Effector memory CD4-positive, alpha-beta T cell (primary cell): ENCODE results near the gene LAMB4.

Experiments used
- DNase-seq, 3 donors: peaks; one replicate each; pipeline ENCODE4 v3.0.0-alpha.2; 2020
- H3K27ac ChIP-seq: 2 replicates; pipeline ENCODE4 v1.7.0; 2013; ENCODE audit warnings: mild to moderate bottlenecking, low read length, moderate library complexity; ENCODE audit not compliant: insufficient read depth, poor library complexity, severe bottlenecking
- H3K27me3 ChIP-seq: replicated peaks from 2 replicates; pipeline ENCODE4 v1.7.0; 2013; ENCODE audit warnings: mild to moderate bottlenecking, low read length; ENCODE audit not compliant: insufficient read depth, control insufficient read depth, poor library complexity, severe bottlenecking
- H3K36me3 ChIP-seq: 2 replicates; pipeline ENCODE4 v1.7.0; 2013; ENCODE audit warnings: mild to moderate bottlenecking, low read length, moderate library complexity; ENCODE audit not compliant: control insufficient read depth, insufficient read depth
- H3K4me1 ChIP-seq: 2 replicates; pipeline ENCODE4 v1.7.0; 2013; ENCODE audit warnings: low read length, mild to moderate bottlenecking; ENCODE audit not compliant: control insufficient read depth, insufficient read depth, poor library complexity, severe bottlenecking
- H3K4me3 ChIP-seq: 2 replicates; pipeline ENCODE4 v1.7.0; 2013; ENCODE audit warnings: low read length, low read depth, mild to moderate bottlenecking; ENCODE audit not compliant: insufficient read depth, poor library complexity, severe bottlenecking
- H3K9me3 ChIP-seq: 2 replicates; pipeline ENCODE4 v1.7.0; 2013; ENCODE audit warnings: mild to moderate bottlenecking, low read length, moderate library complexity; ENCODE audit not compliant: control insufficient read depth

LAMB4 gene

DNA sequence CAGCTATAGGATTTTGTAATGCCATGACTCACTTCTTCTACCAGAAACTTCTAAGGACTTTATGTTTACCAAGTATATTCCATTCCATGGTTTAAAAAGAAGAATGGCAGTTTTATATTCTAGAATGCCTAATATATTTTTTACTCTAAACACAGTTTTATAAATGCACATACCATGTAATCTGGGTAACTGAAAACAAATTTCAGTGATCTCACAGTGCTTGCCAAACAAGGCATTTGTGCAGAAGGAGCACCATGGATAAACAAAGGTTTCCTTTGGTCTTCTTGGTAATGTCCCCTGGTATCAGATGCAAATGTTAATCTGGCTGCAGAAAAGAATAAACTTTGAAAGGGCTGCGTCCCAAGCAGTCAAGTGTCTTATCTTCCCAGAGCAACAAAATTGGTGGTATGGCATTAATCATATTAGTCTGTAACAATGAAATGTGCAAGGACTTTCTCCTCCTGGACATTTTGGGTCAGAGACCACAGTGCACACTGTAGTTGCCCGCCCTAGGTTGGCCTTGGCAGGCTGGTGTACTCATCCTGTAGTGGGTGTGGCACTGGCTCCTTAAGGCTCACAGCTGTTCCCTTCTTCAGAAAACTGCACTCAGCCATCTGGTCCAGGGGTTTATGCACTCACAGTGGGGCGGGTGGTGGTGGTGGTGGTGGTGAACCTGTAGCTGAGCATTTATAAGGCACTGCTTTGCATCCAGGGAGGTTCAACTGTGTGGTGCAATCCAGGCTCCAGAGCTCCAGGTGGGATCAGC is 56.7 kb downstream of the LAMB4 start:
- no peak overlapping the region for H3K27ac ChIP-seq
- no peak for DNase-seq
- no peaks in the 10 kb centered on the region for H3K4me1 ChIP-seq
- no peaks in the 10 kb centered on the region for H3K27me3 ChIP-seq
- no peak overlapping the region for H3K4me3 ChIP-seq
- no peaks in the 10 kb centered on the region for H3K9me3 ChIP-seq
- H3K36me3 ChIP-seq: no peaks in the 10 kb centered on the region

DNA sequence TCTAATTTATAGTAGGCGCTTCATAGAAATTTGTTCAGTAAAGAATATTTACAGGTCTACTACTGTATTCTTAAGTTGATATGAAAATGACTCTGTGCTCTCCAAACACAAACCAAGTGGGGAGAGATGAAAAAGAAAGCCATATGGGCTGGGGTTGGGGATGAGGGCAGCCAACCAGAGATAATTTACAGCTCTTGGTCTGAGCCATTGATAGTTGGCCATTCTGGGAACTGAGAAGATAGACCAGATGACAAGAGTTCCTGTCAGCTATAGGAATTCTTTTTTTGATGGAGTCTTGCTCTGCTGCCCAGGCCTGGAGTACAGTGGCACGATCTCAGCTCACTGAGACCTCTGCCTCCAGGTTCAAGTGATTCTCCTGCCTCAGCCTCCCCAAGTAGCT is 57.4 kb downstream of the LAMB4 start:
- H3K4me3 ChIP-seq: no peak overlapping the region
- H3K27me3 ChIP-seq: no peaks in the 10 kb centered on the region
- H3K9me3 ChIP-seq: no peaks in the 10 kb centered on the region
- no peaks in the 10 kb centered on the region for H3K4me1 ChIP-seq
- H3K36me3 ChIP-seq: no peaks in the 10 kb centered on the region
- no peak overlapping the region for H3K27ac ChIP-seq
- no peak for DNase-seq

DNA sequence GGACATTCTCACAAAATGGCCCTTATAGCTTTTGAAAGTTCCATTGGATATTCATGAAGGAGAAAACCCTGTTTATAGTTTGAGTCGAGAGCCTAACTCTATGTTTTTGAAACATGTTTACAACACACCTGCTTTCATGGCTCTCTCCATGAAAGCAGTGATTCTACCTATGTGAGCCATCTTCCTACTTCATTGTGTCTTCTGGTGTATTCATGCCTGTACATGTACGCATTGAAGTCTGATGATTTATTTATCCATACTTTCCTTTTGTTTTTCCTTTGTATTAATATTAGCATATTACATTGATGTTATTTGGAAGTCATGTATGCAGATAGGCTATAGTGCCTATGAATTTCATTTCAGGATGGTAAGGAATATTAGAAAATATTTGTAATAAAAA is 58.0 kb downstream of the LAMB4 start:
- no peak for DNase-seq
- no peak overlapping the region for H3K4me3 ChIP-seq
- no peaks in the 10 kb centered on the region for H3K27me3 ChIP-seq
- H3K36me3 ChIP-seq: no peaks in the 10 kb centered on the region
- no peak overlapping the region for H3K27ac ChIP-seq
- no peaks in the 10 kb centered on the region for H3K9me3 ChIP-seq
- no peaks in the 10 kb centered on the region for H3K4me1 ChIP-seq

DNA sequence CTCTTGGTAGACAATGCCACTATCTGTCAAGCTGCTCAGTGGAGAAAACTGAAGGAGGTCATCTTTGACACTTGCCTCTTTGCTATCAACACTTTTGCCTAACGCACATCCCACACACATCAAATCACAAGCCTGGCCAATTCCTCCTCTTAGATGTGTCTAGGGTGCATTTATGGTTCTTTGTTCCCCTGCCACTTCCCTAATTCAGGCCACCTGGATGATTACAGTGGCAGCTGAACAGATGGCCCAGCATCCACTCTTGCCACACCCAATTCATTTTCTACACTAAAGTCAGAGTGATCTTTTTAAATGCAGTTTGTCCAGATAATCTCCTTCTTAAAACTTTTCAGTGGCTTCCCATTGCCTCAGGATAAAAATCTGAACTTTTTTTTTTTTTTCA is 58.6 kb downstream of the LAMB4 start:
- Histone ChIP-seq H3K4me1 (no peaks in the 10 kb centered on the region), H3K4me3 (no peak overlapping the region), H3K36me3 (no peaks in the 10 kb centered on the region), H3K27me3 (no peaks in the 10 kb centered on the region), H3K9me3 (no peaks in the 10 kb centered on the region), H3K27ac (no peak overlapping the region)
- no peak for DNase-seq

DNA sequence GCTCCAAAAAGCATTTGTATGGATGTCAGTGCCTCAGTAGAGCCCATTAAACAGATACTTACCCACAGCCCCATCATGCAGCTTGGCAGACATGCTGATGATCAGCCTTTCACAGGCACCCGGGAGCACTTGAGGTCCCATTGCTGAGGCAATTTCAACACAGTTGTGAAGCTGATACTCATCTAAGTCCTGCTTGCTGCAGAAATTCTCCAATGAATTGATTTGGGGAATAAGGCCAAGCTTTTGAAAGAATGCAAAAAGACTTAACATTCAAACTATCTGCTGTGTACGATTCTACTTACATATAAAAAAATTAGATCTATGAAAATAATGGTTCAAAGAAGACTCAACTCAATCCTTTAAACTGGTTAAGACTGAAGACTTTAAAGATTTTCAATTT is 60.5 kb downstream of the LAMB4 start:
- no peaks in the 10 kb centered on the region for H3K27me3 ChIP-seq
- no peak overlapping the region for H3K27ac ChIP-seq
- H3K4me1 ChIP-seq: no peaks in the 10 kb centered on the region
- no peak for DNase-seq
- H3K9me3 ChIP-seq: no peaks in the 10 kb centered on the region
- H3K36me3 ChIP-seq: no peaks in the 10 kb centered on the region
- no peak overlapping the region for H3K4me3 ChIP-seq

DNA sequence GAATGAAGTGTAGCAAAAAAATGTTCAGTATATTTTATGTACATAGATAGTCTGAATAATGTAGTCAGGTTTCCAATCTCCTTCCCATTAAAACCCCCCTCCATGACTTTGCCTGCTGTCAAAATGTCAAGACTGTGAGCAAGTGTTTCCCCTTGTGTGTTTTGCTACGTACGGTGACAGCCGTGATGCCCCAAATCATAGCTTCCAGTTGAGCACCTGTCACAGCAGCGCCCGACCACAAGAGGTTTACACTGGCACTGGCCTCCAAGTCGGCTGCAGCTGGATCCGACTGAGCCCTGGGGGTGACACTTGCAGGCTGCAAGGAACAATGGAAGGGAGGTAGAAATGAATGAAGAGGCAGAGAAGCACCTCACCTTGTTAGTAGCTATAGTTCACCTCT is 62.3 kb downstream of the LAMB4 start:
- Histone ChIP-seq H3K36me3 (no peaks in the 10 kb centered on the region), H3K4me1 (no peaks in the 10 kb centered on the region), H3K27me3 (no peaks in the 10 kb centered on the region), H3K27ac (no peak overlapping the region), H3K4me3 (no peak overlapping the region), H3K9me3 (no peaks in the 10 kb centered on the region)
- no peak for DNase-seq

DNA sequence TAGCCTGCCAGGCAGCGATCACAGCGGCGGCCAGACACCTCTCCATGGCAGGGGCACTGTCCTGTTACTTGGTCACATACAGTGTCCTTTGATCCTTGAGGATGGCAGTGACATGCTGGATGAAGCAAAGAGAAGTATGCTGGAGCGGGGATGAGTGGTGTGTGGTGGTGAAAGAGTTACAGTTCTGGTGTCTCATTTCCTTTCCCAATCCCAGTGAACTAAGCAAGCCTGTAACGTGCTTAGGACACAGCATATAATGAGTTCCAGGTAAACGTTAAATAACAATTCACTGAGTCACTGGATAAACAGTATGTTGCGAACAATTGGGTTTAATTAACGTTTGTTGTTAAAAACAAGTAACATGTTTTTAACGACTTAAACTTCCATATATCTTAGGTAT is 63.7 kb downstream of the LAMB4 start:
- Histone ChIP-seq H3K27me3 (no peaks in the 10 kb centered on the region), H3K9me3 (no peaks in the 10 kb centered on the region), H3K4me1 (no peaks in the 10 kb centered on the region), H3K36me3 (no peaks in the 10 kb centered on the region), H3K27ac (no peak overlapping the region), H3K4me3 (no peak overlapping the region)
- no peak for DNase-seq

DNA sequence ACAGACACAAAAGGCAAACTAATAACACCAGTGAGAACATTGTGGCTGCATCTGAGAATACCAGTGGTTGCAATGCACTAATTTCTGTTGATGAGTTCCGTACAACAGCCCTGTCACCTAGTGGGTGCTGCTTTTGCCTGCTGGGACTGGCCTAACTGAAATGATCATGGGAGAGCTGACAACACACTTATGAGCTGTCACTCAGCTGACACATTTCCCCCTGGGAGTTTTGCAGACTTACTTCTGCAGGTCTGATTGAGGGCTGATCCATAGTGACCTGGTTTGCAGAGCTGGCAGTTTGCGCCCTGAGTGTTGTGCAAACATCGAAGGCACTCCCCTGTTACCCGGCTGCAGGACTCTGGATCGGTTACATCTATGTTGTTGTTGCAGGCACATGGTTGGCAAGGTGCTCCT is 66.6 kb downstream of the LAMB4 start:
- Histone ChIP-seq H3K4me3 (no peak overlapping the region), H3K4me1 (no peaks in the 10 kb centered on the region), H3K27me3 (no peaks in the 10 kb centered on the region), H3K27ac (no peak overlapping the region), H3K36me3 (no peaks in the 10 kb centered on the region), H3K9me3 (no peaks in the 10 kb centered on the region)
- DNase-seq: no peak

DNA sequence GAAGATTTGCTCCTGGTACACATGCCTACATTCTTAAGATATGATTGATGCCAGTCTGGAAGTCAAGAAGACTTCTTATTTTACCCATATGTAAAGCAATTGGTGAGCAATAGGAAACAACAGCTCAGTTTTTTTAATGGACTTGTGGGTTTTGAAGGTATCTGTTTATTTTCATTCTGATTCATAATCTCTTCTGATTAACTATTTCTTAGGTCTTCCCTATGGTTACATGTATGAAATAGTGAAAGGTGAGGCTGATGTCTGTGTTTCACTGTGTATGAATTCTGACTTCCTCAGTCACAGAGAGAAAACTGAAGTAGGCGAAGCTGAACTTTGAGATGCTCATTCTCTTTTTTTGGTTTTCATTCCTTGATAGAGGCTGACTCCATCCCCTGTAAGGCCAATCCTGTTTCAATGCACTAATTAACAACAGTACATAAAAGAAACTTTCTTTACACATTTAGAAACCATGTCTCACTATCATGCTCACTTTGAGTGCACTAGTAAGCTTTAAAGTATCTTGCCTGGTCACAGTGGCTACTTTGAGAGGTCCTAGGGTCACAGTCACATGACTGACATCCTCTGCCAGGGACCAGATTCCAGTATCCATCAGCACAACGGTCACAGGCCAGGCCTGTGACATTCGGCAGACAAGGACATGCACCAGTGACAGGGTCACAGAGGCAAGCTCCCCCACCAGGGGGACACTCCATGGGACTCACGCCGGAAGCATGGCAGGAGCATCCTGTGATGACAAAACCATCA is 67.7 kb downstream of the LAMB4 start:
- H3K4me1 ChIP-seq: no peaks in the 10 kb centered on the region
- no peaks in the 10 kb centered on the region for H3K9me3 ChIP-seq
- no peak for DNase-seq
- no peaks in the 10 kb centered on the region for H3K36me3 ChIP-seq
- no peak overlapping the region for H3K4me3 ChIP-seq
- H3K27ac ChIP-seq: no peak overlapping the region
- H3K27me3 ChIP-seq: no peaks in the 10 kb centered on the region

DNA sequence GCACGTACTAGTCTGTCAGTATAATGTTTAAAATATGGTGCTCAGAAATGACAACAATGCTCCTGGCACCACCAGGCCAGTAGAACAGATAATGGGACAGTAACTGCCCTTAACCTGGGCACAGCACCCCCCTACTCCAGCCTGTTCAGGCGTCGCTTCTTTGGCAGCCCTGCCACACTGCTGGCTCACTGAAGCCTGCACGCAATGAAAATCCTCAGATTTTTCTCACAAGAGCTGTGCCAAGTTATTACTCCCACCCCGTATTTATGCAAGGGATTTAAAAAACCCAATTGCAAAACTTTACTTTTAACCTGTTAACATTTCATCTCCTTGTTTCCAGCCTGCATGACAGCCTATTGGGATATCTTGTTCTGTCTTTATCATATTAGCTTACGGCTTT is 70.6 kb downstream of the LAMB4 start:
- Histone ChIP-seq H3K4me1 (no peaks in the 10 kb centered on the region), H3K36me3 (no peaks in the 10 kb centered on the region), H3K4me3 (no peak overlapping the region), H3K27me3 (no peaks in the 10 kb centered on the region), H3K9me3 (no peaks in the 10 kb centered on the region), H3K27ac (no peak overlapping the region)
- no peak for DNase-seq
